ENCODE results near the gene CNTN1.
"Not testable (repeated sequence)": the region's sequence is repeated elsewhere in the genome, so short reads cannot be mapped to it uniquely, and the experiment has no call there.

Gene CNTN1

DNA sequence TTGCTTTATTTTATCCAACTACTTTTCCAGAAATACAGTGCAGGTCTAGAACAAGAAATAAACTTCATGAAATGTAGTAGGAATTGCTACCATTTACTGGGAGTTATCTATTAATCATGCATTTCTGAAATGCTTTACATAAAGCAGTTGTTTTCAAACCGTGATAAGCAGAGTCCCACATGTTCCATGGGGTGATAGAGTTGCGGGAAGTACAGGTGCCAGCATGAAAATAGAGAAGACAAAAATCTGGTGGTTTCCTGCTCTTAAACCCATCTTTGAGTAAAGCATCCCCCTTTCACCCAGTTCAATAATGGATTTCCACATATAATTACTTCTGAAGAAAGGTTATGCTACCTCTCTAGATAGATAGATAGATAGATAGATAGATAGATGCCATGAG lies 372.2 kb downstream of the CNTN1 start:
- no peak overlapping the region for H3K4me3 ChIP-seq (ENCODE audit: low read depth, low read length)
- no peak for DNase-seq (ENCODE audit: low read depth)
- TF ChIP-seq, protein P1, sequence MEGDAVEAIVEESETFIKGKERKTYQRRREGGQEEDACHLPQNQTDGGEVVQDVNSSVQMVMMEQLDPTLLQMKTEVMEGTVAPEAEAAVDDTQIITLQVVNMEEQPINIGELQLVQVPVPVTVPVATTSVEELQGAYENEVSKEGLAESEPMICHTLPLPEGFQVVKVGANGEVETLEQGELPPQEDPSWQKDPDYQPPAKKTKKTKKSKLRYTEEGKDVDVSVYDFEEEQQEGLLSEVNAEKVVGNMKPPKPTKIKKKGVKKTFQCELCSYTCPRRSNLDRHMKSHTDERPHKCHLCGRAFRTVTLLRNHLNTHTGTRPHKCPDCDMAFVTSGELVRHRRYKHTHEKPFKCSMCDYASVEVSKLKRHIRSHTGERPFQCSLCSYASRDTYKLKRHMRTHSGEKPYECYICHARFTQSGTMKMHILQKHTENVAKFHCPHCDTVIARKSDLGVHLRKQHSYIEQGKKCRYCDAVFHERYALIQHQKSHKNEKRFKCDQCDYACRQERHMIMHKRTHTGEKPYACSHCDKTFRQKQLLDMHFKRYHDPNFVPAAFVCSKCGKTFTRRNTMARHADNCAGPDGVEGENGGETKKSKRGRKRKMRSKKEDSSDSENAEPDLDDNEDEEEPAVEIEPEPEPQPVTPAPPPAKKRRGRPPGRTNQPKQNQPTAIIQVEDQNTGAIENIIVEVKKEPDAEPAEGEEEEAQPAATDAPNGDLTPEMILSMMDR (IDR thresholded peaks at IDR 0.05; ENCODE audit: control insufficient read depth, extremely low read depth, insufficient read depth) = no peak

DNA sequence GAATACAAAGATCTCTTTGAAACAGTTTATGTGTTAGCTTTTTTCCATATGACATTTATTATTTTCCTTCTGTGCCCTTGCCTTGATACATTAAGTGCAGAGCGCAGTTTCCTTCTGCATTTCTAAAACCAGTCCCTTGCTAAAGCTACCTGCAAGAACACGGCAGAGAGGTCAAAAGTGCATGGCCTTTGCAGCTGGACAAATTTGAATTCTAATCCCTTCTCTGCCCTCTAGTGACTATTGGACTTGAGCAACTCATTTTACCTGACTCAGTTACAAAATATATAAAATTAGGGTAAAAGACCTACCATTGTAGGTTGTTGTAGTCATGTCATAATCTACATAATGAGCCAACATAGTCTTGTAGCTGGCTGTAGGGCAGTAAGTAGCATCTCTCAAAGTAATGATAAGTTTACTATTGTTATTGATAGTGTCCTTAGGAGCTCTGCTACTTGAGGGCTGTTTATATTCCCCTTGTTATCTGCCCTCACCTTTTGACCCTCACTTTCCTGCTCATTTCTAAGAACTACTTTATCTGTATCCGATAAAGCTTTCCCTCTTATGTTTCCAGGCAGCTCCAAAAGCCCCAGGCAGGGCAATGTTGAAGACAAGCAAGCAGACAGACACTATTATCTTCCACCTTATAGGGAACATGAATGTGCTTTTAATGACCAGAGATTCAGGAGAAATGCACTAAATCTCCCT lies 375.9 kb downstream of the CNTN1 start:
- TF ChIP-seq, protein P1 (IDR thresholded peaks at IDR 0.05; ENCODE audit: control insufficient read depth, extremely low read depth, insufficient read depth) = peak; percentile 54
- no peak overlapping the region for H3K4me3 ChIP-seq (ENCODE audit: low read depth, low read length)
- DNase-seq (ENCODE audit: low read depth) = no peak

DNA sequence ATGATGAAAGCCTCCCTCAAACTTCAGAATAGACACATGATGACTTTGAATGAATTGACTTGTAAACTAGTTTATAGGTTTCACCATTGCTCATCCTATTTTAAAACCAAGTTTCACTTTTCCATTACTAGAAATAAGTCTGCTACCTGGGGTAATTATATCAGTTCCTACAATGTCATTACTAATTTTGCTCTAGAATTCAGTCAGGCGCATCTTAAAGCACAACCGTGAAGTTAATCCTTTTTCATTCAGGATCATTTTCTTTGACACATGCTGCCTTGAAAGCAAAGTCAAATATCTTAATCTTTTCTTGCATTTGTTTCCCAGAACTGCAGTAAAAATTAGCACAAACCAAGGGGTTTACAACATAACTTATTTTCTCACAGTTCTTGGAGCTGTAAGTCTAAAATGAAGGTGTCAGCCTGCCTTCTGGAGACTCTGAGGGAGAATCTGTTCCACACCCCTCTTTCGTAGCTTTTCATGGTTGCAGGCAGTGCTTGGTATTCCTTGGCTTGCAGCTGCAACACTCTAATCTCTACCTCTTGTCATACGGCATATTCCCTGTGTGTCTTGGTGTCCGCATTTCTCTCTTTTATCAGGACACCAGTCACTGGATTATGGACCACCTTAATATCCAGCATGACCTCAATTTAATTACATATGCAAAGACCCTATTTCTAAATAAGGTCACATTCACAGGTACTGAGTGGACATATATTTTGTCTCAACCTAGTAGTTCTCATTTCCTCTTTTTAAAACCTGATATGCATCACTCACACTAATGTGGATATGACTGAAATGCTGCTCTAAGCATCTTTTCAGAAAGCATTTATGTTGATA lies 381.6 kb downstream of the CNTN1 start:
- DNase-seq (ENCODE audit: low read depth) = no peak
- H3K4me3 ChIP-seq (ENCODE audit: low read depth, low read length) = no peak overlapping the region
- TF ChIP-seq, protein P1 (IDR thresholded peaks at IDR 0.05; ENCODE audit: control insufficient read depth, extremely low read depth, insufficient read depth) = no peak

DNA sequence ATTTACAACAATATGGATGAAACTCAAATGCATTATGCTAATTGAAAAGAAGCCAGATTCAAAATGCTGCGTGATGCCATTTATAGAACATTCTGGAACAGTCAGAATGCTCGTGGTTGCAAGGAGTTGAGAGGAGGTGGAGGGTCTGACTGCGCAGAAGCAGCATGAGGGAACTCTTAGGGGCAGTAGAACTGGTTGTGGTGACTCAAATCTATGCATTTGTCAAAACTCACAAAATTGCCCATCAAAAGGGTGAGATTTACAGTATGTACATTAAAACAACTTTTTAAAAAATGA lies 382.2 kb downstream of the CNTN1 start:
- TF ChIP-seq, protein P1 (IDR thresholded peaks at IDR 0.05; ENCODE audit: control insufficient read depth, extremely low read depth, insufficient read depth) = no peak

DNA sequence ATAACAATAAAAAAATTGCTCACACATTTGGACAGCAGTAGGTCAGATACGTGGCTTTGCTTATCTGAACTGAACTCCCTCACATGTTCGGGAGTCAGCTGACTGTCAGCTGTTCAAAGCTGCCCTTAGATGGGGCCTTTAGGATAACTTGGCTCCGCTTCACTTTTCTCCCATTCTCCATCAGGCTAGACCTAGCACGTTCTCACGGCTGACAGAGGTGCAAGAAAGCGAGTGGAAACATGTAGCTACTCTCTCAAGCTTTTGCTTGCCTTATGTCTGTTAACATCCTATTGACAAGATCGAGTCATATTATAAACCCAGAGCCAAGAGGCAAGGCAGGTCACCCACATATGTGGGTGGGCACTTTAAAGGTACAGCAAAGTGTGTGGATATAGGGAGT lies 383.9 kb downstream of the CNTN1 start:
- TF ChIP-seq, protein P1 (IDR thresholded peaks at IDR 0.05; ENCODE audit: control insufficient read depth, extremely low read depth, insufficient read depth) = no peak
- DNase-seq (ENCODE audit: low read depth) = no peak
- H3K4me3 ChIP-seq (ENCODE audit: low read depth, low read length) = no peak overlapping the region

More for the DNA sequence above, 382.2 kb downstream of the CNTN1 start:
- H3K4me3 ChIP-seq (ENCODE audit: low read depth, low read length) = no peak overlapping the region
- no peak for DNase-seq (ENCODE audit: low read depth)

DNA sequence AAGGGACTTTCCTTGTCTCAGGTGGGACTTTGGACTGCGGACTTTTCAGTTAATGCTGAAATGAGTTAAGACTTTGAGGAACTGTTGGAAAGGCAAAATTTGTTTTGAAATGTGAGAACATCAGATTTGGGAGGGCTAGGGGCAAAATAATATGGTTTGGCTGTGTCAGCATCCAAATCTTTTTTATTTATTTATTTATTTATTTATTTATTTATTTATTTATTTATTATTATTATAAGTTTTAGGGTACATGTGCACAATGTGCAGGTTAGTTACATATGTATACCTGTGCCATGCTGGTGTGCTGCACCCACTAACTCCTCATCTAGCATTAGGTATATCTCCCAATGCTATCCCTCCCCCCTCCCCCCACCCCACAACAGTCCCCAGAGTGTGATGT lies 389.0 kb downstream of the CNTN1 start:
- H3K4me3 ChIP-seq (ENCODE audit: low read depth, low read length); DNase-seq (ENCODE audit: low read depth): not testable (repeated sequence)

DNA sequence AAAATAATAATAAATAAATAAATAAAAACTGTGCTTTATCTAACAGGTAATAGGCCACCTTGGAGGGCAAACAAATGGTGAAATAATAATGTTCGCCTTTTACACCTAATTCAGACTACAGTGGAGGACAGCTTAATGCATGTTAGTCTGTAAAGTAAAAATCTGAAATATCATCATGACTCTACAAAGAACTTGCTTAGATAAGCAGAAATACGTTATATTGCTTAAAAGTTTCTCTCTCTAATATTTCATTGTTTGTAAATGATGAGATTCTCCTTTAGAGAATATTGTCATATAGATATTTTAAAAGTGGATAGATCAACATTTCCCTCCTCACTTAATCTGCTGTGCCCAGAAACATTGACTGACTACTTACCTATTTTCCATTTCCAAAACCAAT lies 397.2 kb downstream of the CNTN1 start:
- H3K4me3 ChIP-seq (ENCODE audit: low read depth, low read length) = no peak overlapping the region
- DNase-seq (ENCODE audit: low read depth) = no peak
- TF ChIP-seq, protein P1 (IDR thresholded peaks at IDR 0.05; ENCODE audit: control insufficient read depth, extremely low read depth, insufficient read depth) = no peak
